ENCODE measurements around the gene ITGB1BP2.
"Not testable (repeated sequence)": the region's sequence is repeated elsewhere in the genome, so short reads cannot be mapped to it uniquely, and the experiment has no call there.

- not testable (repeated sequence) for TF ChIP-seq RFX5 (IDR thresholded peaks at IDR 0.05; ENCODE audit: low read depth, low read length); MAFK (conservative IDR thresholded peaks at IDR 0.05 in 1 of 2, IDR thresholded peaks at IDR 0.05 in 1 of 2; ENCODE audit: low read length in 2 of 2); CTCF (CRISPR knock-in tag; IDR thresholded peaks at IDR 0.05); ZNF891 (CRISPR knock-in tag; IDR thresholded peaks at IDR 0.05); BHLHE40 (IDR thresholded peaks at IDR 0.05; ENCODE audit: low read length); PHF8 (CRISPR knock-in tag; IDR thresholded peaks at IDR 0.05); TFDP1 (CRISPR knock-in tag; IDR thresholded peaks at IDR 0.05; ENCODE audit: borderline replicate concordance); PRMT3 (CRISPR knock-in tag; IDR thresholded peaks at IDR 0.05; ENCODE audit: borderline replicate concordance, low read depth); ZNF138 (CRISPR knock-in tag; IDR thresholded peaks at IDR 0.05; ENCODE audit: low read depth); POLR2A (IDR thresholded peaks at IDR 0.05; ENCODE audit: insufficient read depth in 1 of 2, low read depth in 2 of 2, low read length in 2 of 2); ZBTB43 (CRISPR knock-in tag; conservative IDR thresholded peaks at IDR 0.05)
Observed at GRCh38 chrX:71324452-71324851, 22.9 kb downstream of the ITGB1BP2 start.
